GM12872 (cell line): ENCODE measurements around the gene SEPTIN5.

Source experiments
- TF ChIP-seq, protein P1 (sequence below): IDR thresholded peaks from 3 replicates; pipeline ENCODE4 v1.5.1; 2011; ENCODE audit warnings: low read depth, mild to moderate bottlenecking, low read length, moderate library complexity; ENCODE audit not compliant: insufficient read depth

SEPTIN5 gene

DNA sequence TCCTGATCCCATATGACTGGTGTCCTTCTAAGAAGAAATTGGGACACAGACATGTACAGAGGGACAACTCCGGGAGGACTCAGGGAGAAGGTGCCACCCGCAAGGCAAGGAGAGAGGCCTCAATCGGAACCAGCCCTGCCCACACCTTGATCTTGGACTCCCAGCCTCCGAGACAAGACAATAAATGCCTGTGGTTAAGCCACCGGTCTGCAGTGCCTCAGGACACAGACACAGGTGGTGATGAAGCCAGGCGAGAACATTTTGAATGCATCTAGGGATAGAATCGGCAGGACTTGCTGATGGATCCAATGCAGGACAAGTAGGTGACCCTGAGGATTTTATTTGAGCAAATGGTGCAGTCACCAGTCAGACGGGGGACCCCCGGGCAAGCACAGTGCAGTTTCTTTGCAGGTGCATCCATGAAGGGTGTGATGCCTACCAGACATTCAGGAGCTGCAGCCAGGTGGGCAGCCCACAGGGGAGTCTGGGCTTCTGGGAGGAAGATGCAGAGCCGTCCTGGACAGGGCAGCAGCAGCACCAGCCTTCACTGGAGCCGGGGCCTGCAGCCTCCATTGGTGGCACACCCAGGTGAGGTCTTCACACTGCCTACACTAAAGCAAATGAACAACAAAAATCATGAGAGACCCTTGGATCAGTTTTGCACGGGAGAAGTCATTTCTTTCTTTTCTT is 20.2 kb upstream of the SEPTIN5 start:
- TF ChIP-seq, protein P1, sequence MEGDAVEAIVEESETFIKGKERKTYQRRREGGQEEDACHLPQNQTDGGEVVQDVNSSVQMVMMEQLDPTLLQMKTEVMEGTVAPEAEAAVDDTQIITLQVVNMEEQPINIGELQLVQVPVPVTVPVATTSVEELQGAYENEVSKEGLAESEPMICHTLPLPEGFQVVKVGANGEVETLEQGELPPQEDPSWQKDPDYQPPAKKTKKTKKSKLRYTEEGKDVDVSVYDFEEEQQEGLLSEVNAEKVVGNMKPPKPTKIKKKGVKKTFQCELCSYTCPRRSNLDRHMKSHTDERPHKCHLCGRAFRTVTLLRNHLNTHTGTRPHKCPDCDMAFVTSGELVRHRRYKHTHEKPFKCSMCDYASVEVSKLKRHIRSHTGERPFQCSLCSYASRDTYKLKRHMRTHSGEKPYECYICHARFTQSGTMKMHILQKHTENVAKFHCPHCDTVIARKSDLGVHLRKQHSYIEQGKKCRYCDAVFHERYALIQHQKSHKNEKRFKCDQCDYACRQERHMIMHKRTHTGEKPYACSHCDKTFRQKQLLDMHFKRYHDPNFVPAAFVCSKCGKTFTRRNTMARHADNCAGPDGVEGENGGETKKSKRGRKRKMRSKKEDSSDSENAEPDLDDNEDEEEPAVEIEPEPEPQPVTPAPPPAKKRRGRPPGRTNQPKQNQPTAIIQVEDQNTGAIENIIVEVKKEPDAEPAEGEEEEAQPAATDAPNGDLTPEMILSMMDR: no peak

GRCh38 chr22:19694696-19695095 is 19.6 kb upstream of the SEPTIN5 start:
- TF ChIP-seq, protein P1: no peak

GRCh38 chr22:19696504-19697276 is 17.6 kb upstream of the SEPTIN5 start:
- TF ChIP-seq, protein P1: no peak

GRCh38 chr22:19700790-19701419 is 13.4 kb upstream of the SEPTIN5 start:
- TF ChIP-seq, protein P1: no peak

DNA sequence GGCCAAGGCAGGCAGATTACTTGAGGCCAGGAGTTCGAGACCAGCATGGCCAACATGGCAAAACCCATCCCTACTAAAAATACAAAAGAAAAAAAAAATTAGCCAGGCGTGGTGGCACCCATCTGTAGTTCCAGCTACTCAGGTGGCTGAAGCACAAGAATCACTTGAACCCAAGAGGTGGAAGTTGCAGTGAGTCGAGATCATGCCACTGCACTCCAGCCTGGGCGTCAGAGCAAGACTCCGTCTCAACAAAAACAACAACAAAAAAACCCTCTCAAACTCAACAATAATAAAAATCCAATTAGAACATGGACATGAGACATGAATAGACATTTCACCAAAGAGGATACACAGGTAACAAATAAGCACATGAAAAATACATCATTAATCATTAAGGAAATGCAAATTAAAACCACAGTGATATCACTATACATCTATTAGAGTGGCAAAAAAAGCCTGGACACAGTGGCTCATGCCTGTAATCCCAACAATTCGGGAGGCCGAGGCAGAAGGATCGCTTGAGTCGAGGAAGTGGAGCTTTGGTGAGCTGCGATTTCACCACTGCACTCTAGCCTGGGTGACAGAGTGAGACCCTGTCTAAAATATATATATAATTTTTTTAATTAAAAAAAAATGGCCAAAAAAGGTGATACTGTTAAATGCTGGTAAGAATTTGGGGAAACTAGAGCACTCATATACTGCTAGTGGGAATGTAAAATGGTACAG is 12.7 kb upstream of the SEPTIN5 start:
- TF ChIP-seq, protein P1: no peak

GRCh38 chr22:19703869-19704268 is 10.4 kb upstream of the SEPTIN5 start:
- TF ChIP-seq, protein P1: no peak
